Muscle layer of duodenum (tissue), 2 donors: ENCODE data around the gene GPR31.

Source experiments
- H3K27ac ChIP-seq: one replicate; pipeline ENCODE4 v1.7.0; 2013; ENCODE audit warnings: mild to moderate bottlenecking, low read length
- H3K27me3 ChIP-seq: one replicate; pipeline ENCODE4 v1.7.0; 2013; ENCODE audit warnings: low read depth, mild to moderate bottlenecking, control low read depth, low read length
- H3K36me3 ChIP-seq, 2 donors: one replicate each; pipeline ENCODE4 v1.7.0; 2013; ENCODE audit warnings: low read length in 2 of 2, control low read depth in 1 of 2, mild to moderate bottlenecking in 1 of 2; ENCODE audit not compliant: insufficient read depth in 2 of 2, control insufficient read depth in 1 of 2
- H3K4me1 ChIP-seq, 2 donors: one replicate each; pipeline ENCODE4 v1.7.0; 2013; ENCODE audit warnings: low read length in 2 of 2, mild to moderate bottlenecking in 2 of 2, control low read depth in 1 of 2, moderate library complexity in 1 of 2; ENCODE audit not compliant: insufficient read depth in 2 of 2, control insufficient read depth in 1 of 2
- H3K4me3 ChIP-seq, 2 donors: one replicate each; pipeline ENCODE4 v1.7.0; 2013; ENCODE audit warnings: low read length in 2 of 2, low read depth in 1 of 2, mild to moderate bottlenecking in 1 of 2
- H3K9me3 ChIP-seq, 2 donors: one replicate each; pipeline ENCODE4 v1.7.0; 2013; ENCODE audit warnings: low read length in 2 of 2, control low read depth in 1 of 2, mild to moderate bottlenecking in 1 of 2; ENCODE audit not compliant: control insufficient read depth in 1 of 2
- donor health status: healthy.

The GPR31 gene

DNA sequence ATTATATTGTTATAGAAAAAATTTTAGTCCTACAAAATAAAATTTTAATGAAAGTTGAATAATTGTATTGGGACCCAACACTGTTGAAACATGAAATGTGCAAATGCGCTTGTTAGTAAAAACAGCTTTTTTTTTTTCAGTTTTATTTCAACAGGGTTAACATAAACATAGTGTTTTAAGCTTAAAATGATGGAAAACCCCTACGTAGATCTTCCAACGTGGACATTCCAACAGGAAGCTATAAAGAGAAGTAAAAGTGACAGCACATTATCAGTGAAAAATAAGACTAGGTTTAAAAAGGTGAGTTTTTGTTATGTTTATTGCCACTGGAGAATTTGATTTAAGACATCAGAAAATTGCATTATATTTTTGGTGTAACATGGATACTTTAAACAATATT lies 6.5 kb upstream of the GPR31 start:
- no peak overlapping the region for H3K27ac ChIP-seq

GRCh38 chr6:167163476-167164011 lies 5.8 kb upstream of the GPR31 start:
- Histone ChIP-seq H3K4me1 (no peaks in the 10 kb centered on the region), H3K9me3 (no peaks in the 10 kb centered on the region), H3K36me3 (no peaks in the 10 kb centered on the region), H3K4me3 (no peak overlapping the region), H3K27ac (no peak overlapping the region), H3K27me3 (no peaks in the 10 kb centered on the region)

More for the DNA sequence above, 6.5 kb upstream of the GPR31 start:
- H3K27me3 ChIP-seq: no peaks in the 10 kb centered on the region
- H3K4me3 ChIP-seq: no peak overlapping the region
- H3K9me3 ChIP-seq: no peaks in the 10 kb centered on the region
- H3K4me1 ChIP-seq: no peaks in the 10 kb centered on the region
- H3K36me3 ChIP-seq: no peaks in the 10 kb centered on the region

- Histone ChIP-seq H3K27ac (no peak overlapping the region), H3K4me3 (no peak overlapping the region), H3K27me3 (no peaks in the 10 kb centered on the region)
Measured at GRCh38 chr6:167162591-167162990, 4.8 kb upstream of the GPR31 start.

DNA sequence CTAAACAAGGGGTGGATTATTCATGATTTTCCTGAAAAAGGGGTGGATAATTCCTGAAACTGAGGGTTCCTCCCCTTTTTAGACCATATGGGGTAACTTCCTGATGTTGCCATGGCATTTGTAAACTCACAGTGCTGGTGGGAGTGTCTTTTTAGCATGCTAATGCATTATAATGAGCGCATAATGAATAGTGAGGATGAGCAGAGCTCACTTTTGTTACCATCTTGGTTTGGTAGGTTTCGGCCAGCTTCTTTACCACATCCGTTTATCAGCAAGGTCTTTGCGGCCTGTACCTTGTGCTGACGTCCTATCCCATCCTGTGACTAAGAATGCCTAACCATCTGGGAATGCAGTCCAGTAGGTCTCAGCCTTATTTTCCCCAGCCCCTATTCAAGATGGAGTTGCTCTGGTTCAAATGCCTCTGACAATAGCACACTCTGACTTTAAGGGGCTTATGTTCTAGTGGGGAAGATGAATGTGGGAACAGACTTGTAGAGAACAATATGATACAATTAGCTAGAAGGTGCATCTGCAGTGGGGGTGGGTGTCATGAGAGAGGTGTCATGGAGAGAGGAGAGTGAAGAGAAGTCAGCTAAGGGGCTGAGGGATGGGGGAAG lies 4.2 kb upstream of the GPR31 start:
- no peaks in the 10 kb centered on the region for H3K9me3 ChIP-seq
- no peaks in the 10 kb centered on the region for H3K27me3 ChIP-seq
- H3K27ac ChIP-seq: no peak overlapping the region
- H3K36me3 ChIP-seq: no peaks in the 10 kb centered on the region
- no peaks in the 10 kb centered on the region for H3K4me1 ChIP-seq
- H3K4me3 ChIP-seq: no peak overlapping the region

More at GRCh38 chr6:167162591-167162990, 4.8 kb upstream of the GPR31 start:
- Histone ChIP-seq H3K36me3 (no peaks in the 10 kb centered on the region), H3K4me1 (no peaks in the 10 kb centered on the region), H3K9me3 (no peaks in the 10 kb centered on the region)

- Histone ChIP-seq H3K27ac (no peak overlapping the region), H3K4me3 (no peak overlapping the region), H3K4me1 (no peaks in the 10 kb centered on the region), H3K9me3 (no peaks in the 10 kb centered on the region), H3K36me3 (no peaks in the 10 kb centered on the region), H3K27me3 (no peaks in the 10 kb centered on the region)
Measured at GRCh38 chr6:167157414-167157813, 366 bp downstream of the GPR31 start.

- no peaks in the 10 kb centered on the region for H3K36me3 ChIP-seq
- H3K9me3 ChIP-seq: no peaks in the 10 kb centered on the region
- H3K27ac ChIP-seq: no peak overlapping the region
- no peaks in the 10 kb centered on the region for H3K27me3 ChIP-seq
- H3K4me1 ChIP-seq: no peaks in the 10 kb centered on the region
- no peak overlapping the region for H3K4me3 ChIP-seq
Measured at GRCh38 chr6:167154895-167155294, 2.9 kb downstream of the GPR31 start.

DNA sequence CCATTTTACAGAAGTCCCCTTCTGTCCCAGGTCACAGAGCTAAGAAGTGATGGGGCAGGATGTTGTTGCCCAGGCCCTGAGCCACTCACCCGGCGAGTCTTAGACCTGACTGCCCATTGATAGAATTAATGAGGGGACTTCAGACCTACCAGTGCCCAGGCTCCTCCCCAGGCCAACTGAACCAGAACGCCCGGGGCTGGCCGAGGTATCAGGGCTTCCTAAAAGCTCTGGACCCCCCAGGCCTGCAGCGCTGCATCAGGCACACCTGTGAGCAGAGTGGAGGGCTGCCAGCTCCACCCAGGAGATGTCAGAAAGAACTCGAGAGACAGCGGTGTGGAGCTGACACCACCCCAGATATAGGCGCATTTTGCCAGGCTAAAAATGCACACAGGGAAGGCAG lies 3.5 kb downstream of the GPR31 start:
- no peaks in the 10 kb centered on the region for H3K27me3 ChIP-seq
- no peak overlapping the region for H3K27ac ChIP-seq
- no peaks in the 10 kb centered on the region for H3K9me3 ChIP-seq
- no peaks in the 10 kb centered on the region for H3K36me3 ChIP-seq
- H3K4me1 ChIP-seq: no peaks in the 10 kb centered on the region
- H3K4me3 ChIP-seq: no peak overlapping the region

DNA sequence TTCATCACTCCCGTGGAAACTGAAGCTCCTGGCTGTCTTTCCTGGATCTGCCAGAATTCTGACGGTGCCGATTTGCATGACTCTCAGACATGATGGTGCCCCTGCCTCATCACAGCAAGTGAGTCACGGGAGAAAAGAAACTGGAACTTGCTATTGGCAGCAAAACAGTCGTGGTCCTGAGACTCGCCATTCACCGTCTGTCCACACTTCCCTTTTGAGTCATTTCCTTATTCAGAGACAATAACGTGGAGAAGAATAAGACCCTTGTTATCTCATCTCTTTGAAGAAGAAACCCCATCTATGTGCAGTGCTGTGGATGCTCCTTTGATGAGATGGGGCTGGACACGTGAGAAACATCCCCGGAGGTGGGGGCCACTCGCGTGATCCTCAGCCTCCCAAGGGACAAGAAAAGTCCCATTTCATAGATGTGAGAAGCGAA lies 4.2 kb downstream of the GPR31 start:
- H3K36me3 ChIP-seq: no peaks in the 10 kb centered on the region
- H3K9me3 ChIP-seq: no peaks in the 10 kb centered on the region
- no peaks in the 10 kb centered on the region for H3K4me1 ChIP-seq
- H3K27ac ChIP-seq: no peak overlapping the region
- H3K4me3 ChIP-seq: no peak overlapping the region
- no peaks in the 10 kb centered on the region for H3K27me3 ChIP-seq

- Histone ChIP-seq H3K36me3 (no peaks in the 10 kb centered on the region), H3K4me1 (no peaks in the 10 kb centered on the region), H3K9me3 (no peaks in the 10 kb centered on the region), H3K4me3 (no peak overlapping the region), H3K27me3 (no peaks in the 10 kb centered on the region), H3K27ac (no peak overlapping the region)
Measured at GRCh38 chr6:167152862-167153261, 4.9 kb downstream of the GPR31 start.

GRCh38 chr6:167151648-167152047 lies 6.1 kb downstream of the GPR31 start:
- Histone ChIP-seq H3K27ac (no peak overlapping the region), H3K36me3 (no peaks in the 10 kb centered on the region), H3K27me3 (no peaks in the 10 kb centered on the region), H3K9me3 (no peaks in the 10 kb centered on the region), H3K4me3 (no peak overlapping the region), H3K4me1 (no peaks in the 10 kb centered on the region)

DNA sequence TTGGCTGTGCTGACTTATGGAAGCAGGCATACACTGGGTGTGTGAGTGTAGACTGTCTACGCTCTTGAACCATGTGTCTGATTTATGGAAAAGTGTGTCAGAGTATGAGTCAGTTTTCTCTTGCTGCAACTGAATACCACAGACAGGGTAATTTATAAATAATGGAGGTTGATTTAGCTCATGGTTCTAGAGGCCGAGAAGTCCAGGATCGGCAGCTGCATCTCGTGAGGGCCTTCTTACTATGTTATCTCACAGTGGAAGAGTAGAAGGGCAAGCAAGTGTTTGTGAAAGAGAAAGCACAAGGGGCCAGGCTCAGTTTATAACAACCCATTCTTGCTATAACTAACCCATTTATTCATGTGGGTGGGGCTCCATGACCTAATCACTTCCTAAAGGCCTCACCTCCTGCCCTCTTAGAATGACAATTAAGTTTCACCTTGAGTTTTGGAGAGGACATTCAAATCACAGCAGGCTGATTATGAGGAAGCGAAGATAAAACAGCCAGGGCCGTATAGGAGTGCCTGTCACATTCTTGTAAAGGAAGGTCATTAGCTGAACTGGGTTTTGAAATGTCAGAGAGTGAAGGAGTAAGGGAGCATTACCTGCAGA lies 6.7 kb downstream of the GPR31 start:
- Histone ChIP-seq H3K4me3 (no peak overlapping the region), H3K27me3 (no peaks in the 10 kb centered on the region), H3K36me3 (no peaks in the 10 kb centered on the region), H3K27ac (no peak overlapping the region), H3K9me3 (no peaks in the 10 kb centered on the region), H3K4me1 (no peaks in the 10 kb centered on the region)

- H3K4me3 ChIP-seq: no peak overlapping the region
- no peaks in the 10 kb centered on the region for H3K4me1 ChIP-seq
- H3K27me3 ChIP-seq: no peaks in the 10 kb centered on the region
- H3K36me3 ChIP-seq: no peaks in the 10 kb centered on the region
- no peak overlapping the region for H3K27ac ChIP-seq
- H3K9me3 ChIP-seq: no peaks in the 10 kb centered on the region
Measured at GRCh38 chr6:167148997-167149396, 8.8 kb downstream of the GPR31 start.
